A549 (cell line): ENCODE results near the gene UBE2E3. TPM values are rescaled to one million over a fixed set of nuclear protein-coding genes. Genes with fewer than 3 reads are reported as not detected.
A peak's percentile ranks its signal among the peaks of the same experiment; 100 is the strongest.

Experiments
- ATAC-seq, 2 experiments: fragments of 200-7000 bp in 1 of 2; fragments of >200 bp in 1 of 2; cut with Nextera tagmentation in 1 of 2; cut with Tn5 transposase in 1 of 2; 3 replicates each; pipeline versions ENCODE4 v1.8.0 to v1.9.1; 2018 to 2020; ENCODE audit warnings: mild to moderate bottlenecking in 1 of 2, moderate library complexity in 1 of 2
- CTCF ChIA-PET: fragments of 300-600 bp; sonication (Branson Sonifier 250); formaldehyde crosslinking; extraction: SDS; loops from one replicate; lab custom pipeline; 2021; ENCODE audit warnings: antibody characterized with exemption, inconsistent platforms; lab: Yijun Ruan, JAX
- POLR2A ChIA-PET: fragments of 350-600 bp; formaldehyde crosslinking; extraction: SDS; loops from one replicate; lab custom pipeline; 2021; ENCODE audit warnings: antibody characterized with exemption, inconsistent platforms; lab: Yijun Ruan, JAX
- DNase-seq, 2 experiments: peaks; one replicate each; pipeline versions ENCODE4 v3.0.0 to v3.0.0-alpha.2; 2011 to 2016; ENCODE audit warnings: low read depth in 1 of 2, low spot score in 1 of 2
- FAIRE-seq: peaks from 2 replicates; lab custom pipeline; 2011; peaks lifted over from hg19 to GRCh38; lab: Jason Lieb, UNC
- H3K27ac ChIP-seq, 2 experiments: fragments of >200 bp; sonication (Bioruptor Twin); formaldehyde crosslinking; 3 replicates each; pipeline ENCODE4 v1.5.1; 2016 to 2017
- H3K4me1 ChIP-seq: fragments of >200 bp; sonication (Bioruptor Twin); formaldehyde crosslinking; 3 replicates; pipeline ENCODE4 v1.6.1; 2016
- H3K4me2 ChIP-seq: fragments of >200 bp; sonication (Bioruptor Twin); formaldehyde crosslinking; 3 replicates; pipeline ENCODE4 v1.6.1; 2016
- H3K4me3 ChIP-seq: fragments of >200 bp; sonication (Bioruptor Twin); formaldehyde crosslinking; 3 replicates; pipeline ENCODE4 v1.5.1; 2016
- H3K9me3 ChIP-seq: fragments of >200 bp; sonication (Bioruptor Twin); formaldehyde crosslinking; 3 replicates; pipeline ENCODE4 v1.6.1; 2016
- CBX2 ChIP-seq: fragments of 200-600 bp; sonication (generic); IDR thresholded peaks from 2 replicates; pipeline ENCODE4 v1.6.1; 2016; ENCODE audit warnings: low read depth, mild to moderate bottlenecking, borderline replicate concordance
- EHF ChIP-seq: fragments of 250-450 bp; sonication (Bioruptor Pico); IDR thresholded peaks from 2 replicates; pipeline ENCODE4 v1.5.0; 2020; ENCODE audit warnings: mild to moderate bottlenecking
- EHMT2 ChIP-seq: fragments of 200-600 bp; sonication (generic); IDR thresholded peaks from 2 replicates; pipeline ENCODE4 v1.6.1; 2016; ENCODE audit warnings: antibody characterized with exemption, low read depth, mild to moderate bottlenecking, moderate library complexity
- EP300 ChIP-seq, 2 experiments: fragments of >200 bp; sonication (Bioruptor Twin); formaldehyde crosslinking; IDR thresholded peaks; 2 replicates in 1 of 2; 3 replicates in 1 of 2; pipeline ENCODE4 v1.6.1; 2016 to 2017
- FOSB ChIP-seq: fragments of 250-450 bp; sonication (Bioruptor Pico); IDR thresholded peaks from 2 replicates; pipeline ENCODE4 v1.5.0; 2020; ENCODE audit warnings: mild to moderate bottlenecking, moderate library complexity
- MAFK ChIP-seq: fragments of 450-650 bp; IDR thresholded peaks from 2 replicates; pipeline ENCODE4 v1.6.1; 2014; ENCODE audit not compliant: partially characterized antibody
- NPAS2 ChIP-seq: fragments of 250-450 bp; sonication (Bioruptor Pico); IDR thresholded peaks from 2 replicates; pipeline ENCODE4 v1.8.0; 2022; ENCODE audit warnings: mild to moderate bottlenecking, moderate library complexity, borderline replicate concordance
- POLR2A ChIP-seq: IDR thresholded peaks from 2 replicates; pipeline ENCODE4 v1.6.1; 2012; ENCODE audit warnings: mild to moderate bottlenecking, low read length
- RAD21 ChIP-seq, 2 experiments: fragments of >200 bp in 1 of 2; sonication (Bioruptor Twin) in 1 of 2; formaldehyde crosslinking in 1 of 2; IDR thresholded peaks in 1 of 2; conservative IDR thresholded peaks in 1 of 2; 2 replicates in 1 of 2; 3 replicates in 1 of 2; pipeline ENCODE4 v1.6.1; 2012 to 2018; ENCODE audit warnings: inconsistent platforms in 1 of 2
- RCOR1 ChIP-seq: fragments of 150-350 bp; IDR thresholded peaks from 2 replicates; pipeline ENCODE4 v1.6.1; 2014; ENCODE audit warnings: antibody characterized with exemption, low read length, low read depth
- SMC3 ChIP-seq: fragments of >200 bp; sonication (Bioruptor Twin); formaldehyde crosslinking; IDR thresholded peaks from 3 replicates; pipeline ENCODE4 v1.6.1; 2018; ENCODE audit warnings: inconsistent platforms
- SREBF2 ChIP-seq: fragments of 450-650 bp; IDR thresholded peaks from 2 replicates; pipeline ENCODE4 v1.6.1; 2014; ENCODE audit warnings: mild to moderate bottlenecking, moderate library complexity
- TP53 ChIP-seq: fragments of 250-450 bp; sonication (Bioruptor Pico); IDR thresholded peaks from 2 replicates; pipeline ENCODE4 v1.5.0; 2021; ENCODE audit warnings: mild to moderate bottlenecking, moderate library complexity
- ZC3H11A ChIP-seq: fragments of 450-650 bp; IDR thresholded peaks from 2 replicates; pipeline ENCODE4 v1.6.1; 2014; ENCODE audit warnings: antibody characterized with exemption, mild to moderate bottlenecking
- ZSCAN20 ChIP-seq: fragments of 250-450 bp; sonication (Bioruptor Pico); IDR thresholded peaks from 2 replicates; pipeline ENCODE4 v1.8.0; 2022; ENCODE audit warnings: mild to moderate bottlenecking, moderate library complexity
- WGBS: methylation state at CpG from one replicate; pipeline ENCODE4 v1.1.6; 2017; ENCODE audit errors: missing lambda C conversion rate; 5-methylcytosine and 5-hydroxymethylcytosine counted together
- polyA plus RNA-seq, 4 experiments: library from polyadenylated mRNA; depleted of rRNA in 3 of 4; stranded (reverse); fragments of >200 nt; fragmentation: RNase III in 1 of 4; extraction: RNeasy Plus Mini Kit Qiagen cat#74134 plus additional on column Dnase treatment in 1 of 4; gene quantifications; 2 replicates in 3 of 4; 3 replicates in 1 of 4; pipeline ENCODE4 v1.2.3, GENCODE V29; 2011 to 2017
- TF ChIP-seq, protein P1 (sequence below): fragments of >200 bp; sonication (Bioruptor Twin); formaldehyde crosslinking; IDR thresholded peaks from 3 replicates; pipeline ENCODE4 v1.5.1; 2016
- TF ChIP-seq, protein P2 (sequence below): IDR thresholded peaks from 2 replicates; pipeline ENCODE4 v1.6.1; 2012; ENCODE audit warnings: low read depth, borderline replicate concordance
- TF ChIP-seq, protein P3 (sequence below): fragments of 450-650 bp; IDR thresholded peaks from 2 replicates; pipeline ENCODE4 v1.6.1; 2014; ENCODE audit warnings: antibody characterized with exemption
- TF ChIP-seq, protein P4 (sequence below): fragments of >200 bp; sonication (Bioruptor Twin); formaldehyde crosslinking; IDR thresholded peaks from 3 replicates; pipeline ENCODE4 v1.6.1; 2016
- TF ChIP-seq, protein P5 (sequence below): fragments of 250-450 bp; sonication (Bioruptor Pico); IDR thresholded peaks from 2 replicates; pipeline ENCODE4 v1.5.0; 2020; ENCODE audit warnings: low read depth, mild to moderate bottlenecking, moderate library complexity

UBE2E3 gene
- polyA plus RNA-seq, 2 of the 4 experiments (the other 2 are of a cell fraction) = 54.0 to 70.6 TPM

DNA sequence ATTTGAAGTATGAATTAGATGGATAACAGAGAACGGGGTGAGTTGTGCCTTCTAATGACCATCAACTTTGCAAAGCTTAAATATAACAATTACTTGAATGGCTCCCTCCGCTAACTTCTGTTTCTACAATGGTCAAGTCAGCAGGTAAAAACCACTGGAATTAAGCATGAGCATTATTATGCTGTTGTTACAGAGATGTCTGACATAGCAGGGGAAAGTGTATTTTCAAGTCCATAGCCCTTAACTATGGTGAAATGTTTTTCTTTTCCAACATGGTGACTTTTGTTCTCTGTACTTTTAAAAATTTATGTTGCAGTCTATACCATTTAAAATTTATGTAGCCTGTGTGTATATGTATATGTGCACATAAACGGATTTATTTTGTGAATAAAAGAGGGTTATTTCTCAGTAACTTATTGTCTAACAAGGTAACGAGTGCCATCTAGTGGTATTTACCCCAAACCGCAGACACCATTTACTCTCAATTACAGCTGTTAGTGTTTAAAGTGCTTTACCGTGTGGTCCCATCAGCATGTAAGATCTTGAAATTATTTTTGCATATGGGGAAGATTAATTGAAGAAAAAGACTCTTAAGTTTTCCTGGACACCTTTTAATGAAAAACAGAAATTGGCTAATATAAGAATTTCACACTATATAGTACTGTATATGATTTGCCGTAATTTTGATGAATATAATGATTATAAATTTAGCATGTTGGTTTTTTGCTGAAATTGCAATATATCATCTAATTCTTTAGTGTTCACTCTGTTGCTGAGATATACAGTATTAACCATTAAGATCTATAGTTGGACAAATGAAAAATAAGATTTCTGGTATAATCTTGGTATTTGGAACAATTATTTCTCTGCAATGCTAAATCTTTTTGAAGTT, 78.2 kb downstream of the UBE2E3 start:
- H3K4me1 ChIP-seq = no peaks in the 10 kb centered on the region
- no peak overlapping the region for H3K4me2 ChIP-seq
- H3K9me3 ChIP-seq = no peaks in the 10 kb centered on the region
- POLR2A ChIA-PET = no interaction called here
- no peak overlapping the region for H3K4me3 ChIP-seq
- TF ChIP-seq ZSCAN20 (no peak), SMC3 (peak; percentile 69), SREBF2 (no peak), MAFK (peak; percentile 77), RAD21 (conservative IDR thresholded peaks at IDR 0.05 in 1 of 2, IDR thresholded peaks at IDR 0.05 in 1 of 2) (peak; percentile 82)
- TF ChIP-seq, protein P1, sequence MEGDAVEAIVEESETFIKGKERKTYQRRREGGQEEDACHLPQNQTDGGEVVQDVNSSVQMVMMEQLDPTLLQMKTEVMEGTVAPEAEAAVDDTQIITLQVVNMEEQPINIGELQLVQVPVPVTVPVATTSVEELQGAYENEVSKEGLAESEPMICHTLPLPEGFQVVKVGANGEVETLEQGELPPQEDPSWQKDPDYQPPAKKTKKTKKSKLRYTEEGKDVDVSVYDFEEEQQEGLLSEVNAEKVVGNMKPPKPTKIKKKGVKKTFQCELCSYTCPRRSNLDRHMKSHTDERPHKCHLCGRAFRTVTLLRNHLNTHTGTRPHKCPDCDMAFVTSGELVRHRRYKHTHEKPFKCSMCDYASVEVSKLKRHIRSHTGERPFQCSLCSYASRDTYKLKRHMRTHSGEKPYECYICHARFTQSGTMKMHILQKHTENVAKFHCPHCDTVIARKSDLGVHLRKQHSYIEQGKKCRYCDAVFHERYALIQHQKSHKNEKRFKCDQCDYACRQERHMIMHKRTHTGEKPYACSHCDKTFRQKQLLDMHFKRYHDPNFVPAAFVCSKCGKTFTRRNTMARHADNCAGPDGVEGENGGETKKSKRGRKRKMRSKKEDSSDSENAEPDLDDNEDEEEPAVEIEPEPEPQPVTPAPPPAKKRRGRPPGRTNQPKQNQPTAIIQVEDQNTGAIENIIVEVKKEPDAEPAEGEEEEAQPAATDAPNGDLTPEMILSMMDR = peak; percentile 84
- TF ChIP-seq, protein P2, sequence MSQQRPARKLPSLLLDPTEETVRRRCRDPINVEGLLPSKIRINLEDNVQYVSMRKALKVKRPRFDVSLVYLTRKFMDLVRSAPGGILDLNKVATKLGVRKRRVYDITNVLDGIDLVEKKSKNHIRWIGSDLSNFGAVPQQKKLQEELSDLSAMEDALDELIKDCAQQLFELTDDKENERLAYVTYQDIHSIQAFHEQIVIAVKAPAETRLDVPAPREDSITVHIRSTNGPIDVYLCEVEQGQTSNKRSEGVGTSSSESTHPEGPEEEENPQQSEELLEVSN = no peak
- ATAC-seq = peak in 1 of 2 experiments; percentile 54; a peak in 3 of 6 replicates
- peak; percentile 63 for FAIRE-seq
- CTCF ChIA-PET = interaction anchor here (0.6 to 3.4 kb wide), 21 partner anchors 9 to 944 kb away, joined by 3 to 27 read pairs (median 4); partner anchors contain the start of gene UBE2E3
- H3K27ac ChIP-seq = no peak overlapping the region
- WGBS = 51% methylated on average over 7 of the region's 7 CpGs
- peak in 1 of 2 experiments; percentile 49 for DNase-seq

DNA sequence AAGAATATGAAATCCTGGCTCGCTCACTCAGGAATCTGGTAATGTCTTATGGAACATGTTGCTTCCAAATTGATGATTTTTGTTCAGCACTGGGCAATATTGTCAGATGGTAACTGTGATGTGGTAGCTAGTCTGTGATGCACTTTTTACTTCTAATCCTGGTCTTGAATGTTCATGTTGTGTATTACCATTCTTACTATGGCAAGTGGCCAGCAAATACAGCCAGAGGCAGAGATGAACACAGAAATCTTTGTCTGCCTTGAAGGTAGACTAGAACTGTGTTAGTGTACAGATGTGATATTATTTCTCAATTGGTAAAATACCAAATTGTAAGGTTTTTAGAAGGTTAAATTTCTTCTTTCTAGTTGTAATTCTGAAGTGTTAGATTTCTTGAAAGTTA, 83.3 kb downstream of the UBE2E3 start:
- Histone ChIP-seq H3K4me1 (no peaks in the 10 kb centered on the region), H3K4me3 (no peak overlapping the region), H3K9me3 (no peaks in the 10 kb centered on the region), H3K4me2 (no peak overlapping the region), H3K27ac (no peak overlapping the region)
- no peak for DNase-seq
- 19% methylated on average over 1 of the region's 1 CpG for WGBS
- CTCF ChIA-PET = no interaction called here
- POLR2A ChIA-PET = no interaction called here
- TF ChIP-seq, protein P3, sequence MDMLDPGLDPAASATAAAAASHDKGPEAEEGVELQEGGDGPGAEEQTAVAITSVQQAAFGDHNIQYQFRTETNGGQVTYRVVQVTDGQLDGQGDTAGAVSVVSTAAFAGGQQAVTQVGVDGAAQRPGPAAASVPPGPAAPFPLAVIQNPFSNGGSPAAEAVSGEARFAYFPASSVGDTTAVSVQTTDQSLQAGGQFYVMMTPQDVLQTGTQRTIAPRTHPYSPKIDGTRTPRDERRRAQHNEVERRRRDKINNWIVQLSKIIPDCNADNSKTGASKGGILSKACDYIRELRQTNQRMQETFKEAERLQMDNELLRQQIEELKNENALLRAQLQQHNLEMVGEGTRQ = no peak
- TF ChIP-seq EHMT2 = no peak
- no peak for TF ChIP-seq CBX2
- TF ChIP-seq, protein P4, sequence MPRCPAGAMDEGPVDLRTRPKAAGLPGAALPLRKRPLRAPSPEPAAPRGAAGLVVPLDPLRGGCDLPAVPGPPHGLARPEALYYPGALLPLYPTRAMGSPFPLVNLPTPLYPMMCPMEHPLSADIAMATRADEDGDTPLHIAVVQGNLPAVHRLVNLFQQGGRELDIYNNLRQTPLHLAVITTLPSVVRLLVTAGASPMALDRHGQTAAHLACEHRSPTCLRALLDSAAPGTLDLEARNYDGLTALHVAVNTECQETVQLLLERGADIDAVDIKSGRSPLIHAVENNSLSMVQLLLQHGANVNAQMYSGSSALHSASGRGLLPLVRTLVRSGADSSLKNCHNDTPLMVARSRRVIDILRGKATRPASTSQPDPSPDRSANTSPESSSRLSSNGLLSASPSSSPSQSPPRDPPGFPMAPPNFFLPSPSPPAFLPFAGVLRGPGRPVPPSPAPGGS = no peak
- TF ChIP-seq FOSB (CRISPR knock-in tag) = no peak
- no peak for TF ChIP-seq EP300 (IDR thresholded peaks at IDR 0.05)
- no peak for TF ChIP-seq RCOR1
- TF ChIP-seq ZC3H11A = no peak
- TF ChIP-seq SMC3 = no peak
- TF ChIP-seq POLR2A = no peak
- TF ChIP-seq, protein P1 = no peak
- TF ChIP-seq, protein P5, sequence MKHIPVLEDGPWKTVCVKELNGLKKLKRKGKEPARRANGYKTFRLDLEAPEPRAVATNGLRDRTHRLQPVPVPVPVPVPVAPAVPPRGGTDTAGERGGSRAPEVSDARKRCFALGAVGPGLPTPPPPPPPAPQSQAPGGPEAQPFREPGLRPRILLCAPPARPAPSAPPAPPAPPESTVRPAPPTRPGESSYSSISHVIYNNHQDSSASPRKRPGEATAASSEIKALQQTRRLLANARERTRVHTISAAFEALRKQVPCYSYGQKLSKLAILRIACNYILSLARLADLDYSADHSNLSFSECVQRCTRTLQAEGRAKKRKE = no peak
- no peak for TF ChIP-seq MAFK
- TF ChIP-seq TP53 (CRISPR knock-in tag) = no peak
- TF ChIP-seq NPAS2 (CRISPR knock-in tag) = no peak
- TF ChIP-seq EHF = no peak
- FAIRE-seq = no peak
- no peak for ATAC-seq
